HCT116 (cell line): ENCODE results near the gene PPIP5K2. TPM values are rescaled to one million over a fixed set of nuclear protein-coding genes. Genes with fewer than 3 reads are reported as not detected.

Experiments used
- ATAC-seq: fragments of 200-7000 bp; cut with Tn5 transposase; 2 replicates; pipeline ENCODE4 v1.9.1; 2020; ENCODE audit warnings: mild to moderate bottlenecking, moderate library complexity
- BruUV-seq: library from RNA; stranded (reverse); fragments of 400-500 nt; replicated peaks from 2 replicates; lab custom pipeline; 2021; lab: Mats Ljungman, UMichigan
- CTCF ChIA-PET: fragments of 300-600 bp; sonication (Branson Sonifier 250); formaldehyde crosslinking; loops from one replicate; lab custom pipeline; 2021; ENCODE audit warnings: antibody characterized with exemption; lab: Charles Lee
- POLR2A ChIA-PET: fragments of 300-600, 350-600 bp; sonication (Branson Sonifier 250); formaldehyde crosslinking; loops from one replicate; lab custom pipeline; 2021; ENCODE audit warnings: antibody characterized with exemption; lab: Charles Lee
- RAD21 ChIA-PET, 2 experiments: fragments of 300-600 bp; sonication (Branson Sonifier 250); formaldehyde crosslinking; loops; one replicate each; lab custom pipeline; 2023; ENCODE audit warnings: low total read pairs in 2 of 2; ENCODE audit not compliant: uncharacterized antibody in 2 of 2, unreplicated experiment in 2 of 2, low non-redundant PET in 1 of 2; lab: Charles Lee
- DNase-seq: peaks from one replicate; pipeline ENCODE4 v3.0.0-alpha.2; 2010; ENCODE audit warnings: low read depth, low spot score
- H2AFZ ChIP-seq: fragments of 200-600 bp; shearing (Covaris generic), sonication (generic); 2 replicates; pipeline ENCODE4 v1.6.1; 2017; ENCODE audit warnings: low read depth, mixed run types, mixed read lengths, antibody characterized with exemption, low read length; ENCODE audit not compliant: poor library complexity, severe bottlenecking
- H3K27ac ChIP-seq: 2 replicates; pipeline ENCODE4 v1.5.1; 2012; ENCODE audit warnings: low read depth, low read length
- H3K27me3 ChIP-seq: fragments of 200-600 bp; sonication (generic); 2 replicates; pipeline ENCODE4 v1.6.1; 2016; ENCODE audit warnings: mixed run types, low read length, mixed read lengths; ENCODE audit not compliant: insufficient read depth
- H3K36me3 ChIP-seq, 2 experiments: fragments of 200-500 bp in 1 of 2; fragments of 200-600 bp in 1 of 2; sonication (Bioruptor generic) in 1 of 2; sonication (generic) in 1 of 2; 2 replicates each; pipeline versions ENCODE4 v1.5.1 to v1.6.1; 2014 to 2016; ENCODE audit warnings: low read length in 2 of 2, inconsistent platforms in 1 of 2, mixed read lengths in 1 of 2, mixed run types in 1 of 2; ENCODE audit not compliant: insufficient read depth in 2 of 2, control insufficient read depth in 1 of 2
- H3K4me1 ChIP-seq, 2 experiments: fragments of 200-600 bp in 1 of 2; sonication (generic) in 1 of 2; 2 replicates each; pipeline versions ENCODE4 v1.5.1 to v1.6.1; 2012 to 2017; ENCODE audit warnings: low read length in 2 of 2, inconsistent platforms in 1 of 2, mild to moderate bottlenecking in 1 of 2, mixed read lengths in 1 of 2, mixed run types in 1 of 2, moderate library complexity in 1 of 2; ENCODE audit not compliant: insufficient read depth in 2 of 2, control insufficient read depth in 1 of 2
- H3K4me2 ChIP-seq: fragments of 200-600 bp; sonication (generic); 2 replicates; pipeline ENCODE4 v1.6.1; 2017; ENCODE audit warnings: mixed run types, low read length, mixed read lengths
- H3K4me3 ChIP-seq, 2 experiments: fragments of 200-600 bp in 1 of 2; sonication (generic) in 1 of 2; replicated peaks in 1 of 2; 2 replicates each; pipeline ENCODE4 v1.5.1; 2011 to 2016; ENCODE audit warnings: low read length in 2 of 2, control low read depth in 1 of 2, low read depth in 1 of 2, mild to moderate bottlenecking in 1 of 2, mixed read lengths in 1 of 2, mixed run types in 1 of 2
- H3K79me2 ChIP-seq: fragments of 200-600 bp; sonication (generic); 2 replicates; pipeline ENCODE4 v1.6.1; 2017; ENCODE audit warnings: mild to moderate bottlenecking, mixed run types, low read length, moderate library complexity, mixed read lengths; ENCODE audit not compliant: insufficient read depth
- H3K9ac ChIP-seq: fragments of 200-600 bp; sonication (generic); 2 replicates; pipeline ENCODE4 v1.6.1; 2016; ENCODE audit warnings: low read length, mixed read lengths
- H3K9me2 ChIP-seq: fragments of 200-600 bp; sonication (generic), shearing (Covaris generic); 2 replicates; pipeline ENCODE4 v1.6.1; 2017; ENCODE audit warnings: mixed run types, mild to moderate bottlenecking, moderate library complexity; ENCODE audit not compliant: insufficient read depth
- H3K9me3 ChIP-seq, 2 experiments: fragments of 200-500 bp in 1 of 2; fragments of 200-600 bp in 1 of 2; sonication (Bioruptor generic) in 1 of 2; sonication (generic) in 1 of 2; 2 replicates each; pipeline ENCODE4 v1.6.1; 2014 to 2017; ENCODE audit warnings: low read length in 2 of 2, mixed read lengths in 2 of 2, inconsistent platforms in 1 of 2, low read depth in 1 of 2, mild to moderate bottlenecking in 1 of 2, mixed run types in 1 of 2, moderate library complexity in 1 of 2; ENCODE audit not compliant: control insufficient read depth in 1 of 2, insufficient read depth in 1 of 2
- H4K20me1 ChIP-seq: fragments of 200-600 bp; sonication (generic), shearing (Covaris generic); 2 replicates; pipeline ENCODE4 v1.6.1; 2017; ENCODE audit warnings: mixed run types, mild to moderate bottlenecking, moderate library complexity; ENCODE audit not compliant: insufficient read depth
- CBX3 ChIP-seq: IDR thresholded peaks from 2 replicates; pipeline ENCODE4 v1.6.1; 2012; ENCODE audit warnings: low read depth
- CEBPB ChIP-seq: IDR thresholded peaks from 2 replicates; pipeline ENCODE4 v1.6.1; 2012; ENCODE audit warnings: low read depth
- EGR1 ChIP-seq: IDR thresholded peaks from 2 replicates; pipeline ENCODE4 v1.6.1; 2012; ENCODE audit warnings: low read depth
- ELF1 ChIP-seq: IDR thresholded peaks from 2 replicates; pipeline ENCODE4 v1.6.1; 2012; ENCODE audit warnings: low read depth, borderline replicate concordance
- EZH2 ChIP-seq: fragments of 200-600 bp; sonication (generic); IDR thresholded peaks from 2 replicates; pipeline ENCODE4 v1.6.1; 2017; ENCODE audit warnings: antibody characterized with exemption, mixed run types
- EZH2phosphoT487 ChIP-seq: fragments of 200-600 bp; IDR thresholded peaks from 2 replicates; pipeline ENCODE4 v1.6.1; 2018; ENCODE audit warnings: antibody characterized with exemption, borderline replicate concordance
- JUND ChIP-seq: IDR thresholded peaks from 2 replicates; pipeline ENCODE4 v1.6.1; 2012
- POLR2A ChIP-seq: IDR thresholded peaks from 2 replicates; pipeline ENCODE4 v1.7.0; 2011; ENCODE audit warnings: borderline replicate concordance; ENCODE audit not compliant: insufficient read depth, insufficient read length; ENCODE audit errors: extremely low read depth
- POLR2AphosphoS5 ChIP-seq: IDR thresholded peaks from 2 replicates; pipeline ENCODE4 v1.6.1; 2011; ENCODE audit warnings: mild to moderate bottlenecking, low read depth, low read length, moderate library complexity
- RAD21 ChIP-seq: IDR thresholded peaks from 2 replicates; pipeline ENCODE4 v1.6.1; 2012; ENCODE audit warnings: low read depth, mild to moderate bottlenecking
- REST ChIP-seq: IDR thresholded peaks from 2 replicates; pipeline ENCODE4 v1.6.1; 2012; ENCODE audit warnings: low read depth
- SIN3A ChIP-seq: IDR thresholded peaks from 2 replicates; pipeline ENCODE4 v1.6.1; 2012; ENCODE audit warnings: low read depth
- SRF ChIP-seq: IDR thresholded peaks from 2 replicates; pipeline ENCODE4 v1.6.1; 2012; ENCODE audit warnings: low read depth
- TCF7L2 ChIP-seq: IDR thresholded peaks from 2 replicates; pipeline ENCODE4 v1.7.0; 2011; ENCODE audit warnings: borderline replicate concordance, inconsistent platforms; ENCODE audit not compliant: insufficient read depth, insufficient read length; ENCODE audit errors: extremely low read depth
- ZBTB33 ChIP-seq: IDR thresholded peaks from 2 replicates; pipeline ENCODE4 v1.6.1; 2011; ENCODE audit warnings: mild to moderate bottlenecking, low read length, moderate library complexity; ENCODE audit not compliant: insufficient replicate concordance; ENCODE audit errors: extremely low read depth
- ZFX ChIP-seq: fragments of 450-650 bp; IDR thresholded peaks from 2 replicates; pipeline ENCODE4 v1.6.1; 2017
- ZNF274 ChIP-seq: fragments of 200-500 bp; sonication (Bioruptor generic); IDR thresholded peaks from 2 replicates; pipeline ENCODE4 v1.6.1; 2014; ENCODE audit warnings: mild to moderate bottlenecking, low read depth, low read length, inconsistent platforms
- intact Hi-C: fragments of 100-400 bp; cut with micrococcal nuclease; formaldehyde crosslinking; loops from 2 replicates; pipeline ENCODE4 v1.10.0; 2022
- total RNA-seq: library from RNA; stranded (reverse); gene quantifications from one replicate; pipeline ENCODE4 v1.2.1, GENCODE V29; 2021; ENCODE audit not compliant: unreplicated experiment
- TF ChIP-seq, protein P1 (sequence below): IDR thresholded peaks from 2 replicates; pipeline ENCODE4 v1.6.1; 2012
- TF ChIP-seq, protein P2 (sequence below): IDR thresholded peaks from 2 replicates; pipeline ENCODE4 v1.6.1; 2012
- TF ChIP-seq, protein P3 (sequence below), 3 experiments: fragments of 200-600 bp in 1 of 3; sonication (generic) in 1 of 3; IDR thresholded peaks in 2 of 3; conservative IDR thresholded peaks in 1 of 3; 2 replicates each; pipeline ENCODE4 v1.5.1; 2012 to 2017; ENCODE audit warnings: low read depth in 2 of 3, low read length in 2 of 3, antibody characterized with exemption in 1 of 3, borderline replicate concordance in 1 of 3, control low read depth in 1 of 3, mild to moderate bottlenecking in 1 of 3, mixed read lengths in 1 of 3, mixed run types in 1 of 3, moderate library complexity in 1 of 3; ENCODE audit not compliant: insufficient read depth in 1 of 3

Gene PPIP5K2
- total RNA-seq, 1 experiment from 2014 or later: 45.8 TPM

DNA sequence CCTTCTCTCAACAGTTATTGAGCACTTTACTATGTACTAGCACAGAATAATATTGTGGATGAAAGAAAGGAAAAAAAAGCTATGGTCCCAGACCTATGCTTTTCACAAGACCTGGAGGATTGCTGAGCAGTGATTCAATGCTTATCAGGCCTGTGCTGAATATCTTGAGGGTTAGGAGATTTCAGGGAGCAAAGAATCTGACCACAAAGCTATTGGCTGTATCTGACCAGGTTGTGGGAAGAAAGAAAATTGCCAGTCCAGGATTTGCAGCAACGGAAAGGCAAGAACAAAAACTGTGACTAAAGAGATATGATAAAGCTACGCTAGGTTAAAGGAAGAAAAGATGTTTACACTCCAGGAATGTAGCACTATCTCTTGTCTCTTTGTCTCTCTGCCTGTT lies 123.6 kb downstream of the PPIP5K2 start:
- no peaks in the 10 kb centered on the region for H3K36me3 ChIP-seq
- no peak overlapping the region for H3K27ac ChIP-seq
- H3K79me2 ChIP-seq: no peaks in the 10 kb centered on the region
- ATAC-seq (no peak), DNase-seq (no peak)
- TF ChIP-seq ELF1 (no peak), CBX3 (no peak), POLR2A (no peak), ZFX (no peak), RAD21 (no peak), ZNF274 (no peak), SRF (no peak), CEBPB (no peak), EZH2phosphoT487 (no peak), REST (no peak), EGR1 (no peak), JUND (no peak), TCF7L2 (no peak), ZBTB33 (no peak), EZH2 (no peak), POLR2AphosphoS5 (no peak), SIN3A (no peak)
- TF ChIP-seq, protein P1, sequence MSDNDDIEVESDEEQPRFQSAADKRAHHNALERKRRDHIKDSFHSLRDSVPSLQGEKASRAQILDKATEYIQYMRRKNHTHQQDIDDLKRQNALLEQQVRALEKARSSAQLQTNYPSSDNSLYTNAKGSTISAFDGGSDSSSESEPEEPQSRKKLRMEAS: no peak
- TF ChIP-seq, protein P2, sequence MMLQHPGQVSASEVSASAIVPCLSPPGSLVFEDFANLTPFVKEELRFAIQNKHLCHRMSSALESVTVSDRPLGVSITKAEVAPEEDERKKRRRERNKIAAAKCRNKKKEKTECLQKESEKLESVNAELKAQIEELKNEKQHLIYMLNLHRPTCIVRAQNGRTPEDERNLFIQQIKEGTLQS: no peak
- TF ChIP-seq, protein P3, sequence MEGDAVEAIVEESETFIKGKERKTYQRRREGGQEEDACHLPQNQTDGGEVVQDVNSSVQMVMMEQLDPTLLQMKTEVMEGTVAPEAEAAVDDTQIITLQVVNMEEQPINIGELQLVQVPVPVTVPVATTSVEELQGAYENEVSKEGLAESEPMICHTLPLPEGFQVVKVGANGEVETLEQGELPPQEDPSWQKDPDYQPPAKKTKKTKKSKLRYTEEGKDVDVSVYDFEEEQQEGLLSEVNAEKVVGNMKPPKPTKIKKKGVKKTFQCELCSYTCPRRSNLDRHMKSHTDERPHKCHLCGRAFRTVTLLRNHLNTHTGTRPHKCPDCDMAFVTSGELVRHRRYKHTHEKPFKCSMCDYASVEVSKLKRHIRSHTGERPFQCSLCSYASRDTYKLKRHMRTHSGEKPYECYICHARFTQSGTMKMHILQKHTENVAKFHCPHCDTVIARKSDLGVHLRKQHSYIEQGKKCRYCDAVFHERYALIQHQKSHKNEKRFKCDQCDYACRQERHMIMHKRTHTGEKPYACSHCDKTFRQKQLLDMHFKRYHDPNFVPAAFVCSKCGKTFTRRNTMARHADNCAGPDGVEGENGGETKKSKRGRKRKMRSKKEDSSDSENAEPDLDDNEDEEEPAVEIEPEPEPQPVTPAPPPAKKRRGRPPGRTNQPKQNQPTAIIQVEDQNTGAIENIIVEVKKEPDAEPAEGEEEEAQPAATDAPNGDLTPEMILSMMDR (IDR thresholded peaks at IDR 0.05 in 2 of 3, conservative IDR thresholded peaks at IDR 0.05 in 1 of 3; ENCODE audit: borderline replicate concordance in 1 of 3, insufficient read depth in 1 of 3, low read depth in 2 of 3, low read length in 2 of 3): no peak
- CTCF ChIA-PET: interaction anchor here (1.1 kb wide), 1 partner anchor 19 kb away, joined by 3 read pairs; no protein-coding TSS in a partner anchor
- no peak overlapping the region for H3K4me3 ChIP-seq
- H3K27me3 ChIP-seq: no peaks in the 10 kb centered on the region
- H3K4me2 ChIP-seq: no peak overlapping the region
- POLR2A ChIA-PET: no interaction called here
- RAD21 ChIA-PET: no interaction called here
- no peaks in the 10 kb centered on the region for H3K4me1 ChIP-seq
- no peak overlapping the region for H3K9ac ChIP-seq
- BruUV-seq: no TSS peak
- no peaks in the 10 kb centered on the region for H4K20me1 ChIP-seq
- H3K9me2 ChIP-seq: no peaks in the 10 kb centered on the region
- H3K9me3 ChIP-seq: 0 out of 4 replicates have a peak, but pooled peaks cover 0 to 3% of the 10 kb centered on the region in 2 experiments
- no peak overlapping the region for H2AFZ ChIP-seq
- intact Hi-C loops: no loop called here
